Type B pancreatic cell (in vitro differentiated cells): ENCODE data around the gene OGFR. TPM values are rescaled to one million over a fixed set of nuclear protein-coding genes. Genes with fewer than 3 reads are reported as not detected.
A peak's percentile ranks its signal among the peaks of the same experiment; 100 is the strongest.

Source experiments
- DNase-seq: peaks from one replicate; pipeline ENCODE4 v3.0.0; 2021; ENCODE audit warnings: mixed read lengths; ENCODE audit not compliant: unreplicated experiment; ENCODE audit errors: extremely low spot score
- H3K27ac Mint-ChIP-seq: 2 replicates; pipeline ENCODE4 v1.8.0; 2021; ENCODE audit warnings: mild to moderate bottlenecking, mixed read lengths
- H3K27me3 Mint-ChIP-seq: 2 replicates; pipeline ENCODE4 v1.8.0; 2021; ENCODE audit warnings: mixed read lengths
- H3K36me3 Mint-ChIP-seq: 2 replicates; pipeline ENCODE4 v1.8.0; 2021; ENCODE audit warnings: mixed read lengths
- H3K4me1 Mint-ChIP-seq: one replicate; pipeline ENCODE4 v1.8.0; 2021; ENCODE audit warnings: mixed read lengths; ENCODE audit not compliant: unreplicated experiment
- H3K4me3 Mint-ChIP-seq: 2 replicates; pipeline ENCODE4 v1.8.0; 2021; ENCODE audit warnings: mild to moderate bottlenecking, mixed read lengths
- H3K9me3 Mint-ChIP-seq: 2 replicates; pipeline ENCODE4 v1.8.0; 2021; ENCODE audit warnings: mixed read lengths
- total RNA-seq: library from RNA; stranded (reverse); gene quantifications from 2 replicates; pipeline ENCODE4 v1.2.1, GENCODE V29; 2021; ENCODE audit warnings: low replicate concordance
- TF ChIP-seq, protein P1 (sequence below): fragments of 200-600 bp; sonication (generic); conservative IDR thresholded peaks from 2 replicates; pipeline ENCODE4 v1.5.0; 2021; ENCODE audit warnings: antibody characterized with exemption, mild to moderate bottlenecking

The OGFR gene
- total RNA-seq, 1 donor from 2014 or later, result 42.8 TPM

DNA sequence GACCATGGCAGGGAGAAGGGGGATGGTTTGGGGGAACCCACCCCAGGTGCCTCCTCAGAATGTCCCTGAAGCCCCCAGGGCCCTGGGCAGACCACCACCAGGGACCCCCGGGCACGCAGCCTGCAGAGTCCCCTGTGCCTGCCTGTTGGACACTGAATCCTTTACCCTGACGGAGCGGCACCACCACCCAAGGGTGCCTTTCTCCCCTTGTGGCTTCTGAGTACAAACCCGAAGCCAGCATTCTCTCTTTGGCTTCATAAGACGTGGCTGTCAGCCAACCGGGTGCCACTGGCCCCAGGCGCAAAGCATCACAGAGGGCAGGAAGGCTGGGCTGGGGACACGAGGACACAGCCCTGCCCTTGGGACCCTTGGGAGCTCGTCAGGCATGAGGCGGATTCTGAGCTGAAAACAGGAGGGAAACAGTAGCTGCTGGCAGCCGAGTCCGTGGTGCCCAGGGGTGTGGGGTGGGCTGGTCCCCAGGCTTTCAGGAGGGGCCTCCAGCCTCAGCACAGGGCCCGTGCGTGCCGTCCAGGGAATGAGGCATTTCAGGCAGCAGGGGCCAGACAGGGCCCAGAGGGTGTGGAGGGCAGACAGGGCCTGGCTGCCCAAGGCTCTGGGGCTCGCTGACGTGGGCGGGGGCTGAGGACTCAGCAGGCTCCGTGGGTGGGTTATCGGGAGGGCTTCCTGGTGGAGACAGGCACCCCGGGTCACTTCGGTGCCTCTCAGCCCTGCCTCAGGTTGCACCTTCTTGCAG, 15.8 kb downstream of the OGFR start:
- Mint-ChIP-seq H3K4me3 (no peak overlapping the region), H3K4me1 (peaks cover 11% of the 10 kb centered on the region), H3K27ac (no peak overlapping the region), H3K36me3 (no peaks in the 10 kb centered on the region), H3K27me3 (peaks cover 12% of the 10 kb centered on the region), H3K9me3 (no peaks in the 10 kb centered on the region)
- DNase-seq, result no peak
- TF ChIP-seq, protein P1, sequence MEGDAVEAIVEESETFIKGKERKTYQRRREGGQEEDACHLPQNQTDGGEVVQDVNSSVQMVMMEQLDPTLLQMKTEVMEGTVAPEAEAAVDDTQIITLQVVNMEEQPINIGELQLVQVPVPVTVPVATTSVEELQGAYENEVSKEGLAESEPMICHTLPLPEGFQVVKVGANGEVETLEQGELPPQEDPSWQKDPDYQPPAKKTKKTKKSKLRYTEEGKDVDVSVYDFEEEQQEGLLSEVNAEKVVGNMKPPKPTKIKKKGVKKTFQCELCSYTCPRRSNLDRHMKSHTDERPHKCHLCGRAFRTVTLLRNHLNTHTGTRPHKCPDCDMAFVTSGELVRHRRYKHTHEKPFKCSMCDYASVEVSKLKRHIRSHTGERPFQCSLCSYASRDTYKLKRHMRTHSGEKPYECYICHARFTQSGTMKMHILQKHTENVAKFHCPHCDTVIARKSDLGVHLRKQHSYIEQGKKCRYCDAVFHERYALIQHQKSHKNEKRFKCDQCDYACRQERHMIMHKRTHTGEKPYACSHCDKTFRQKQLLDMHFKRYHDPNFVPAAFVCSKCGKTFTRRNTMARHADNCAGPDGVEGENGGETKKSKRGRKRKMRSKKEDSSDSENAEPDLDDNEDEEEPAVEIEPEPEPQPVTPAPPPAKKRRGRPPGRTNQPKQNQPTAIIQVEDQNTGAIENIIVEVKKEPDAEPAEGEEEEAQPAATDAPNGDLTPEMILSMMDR, result no peak

DNA sequence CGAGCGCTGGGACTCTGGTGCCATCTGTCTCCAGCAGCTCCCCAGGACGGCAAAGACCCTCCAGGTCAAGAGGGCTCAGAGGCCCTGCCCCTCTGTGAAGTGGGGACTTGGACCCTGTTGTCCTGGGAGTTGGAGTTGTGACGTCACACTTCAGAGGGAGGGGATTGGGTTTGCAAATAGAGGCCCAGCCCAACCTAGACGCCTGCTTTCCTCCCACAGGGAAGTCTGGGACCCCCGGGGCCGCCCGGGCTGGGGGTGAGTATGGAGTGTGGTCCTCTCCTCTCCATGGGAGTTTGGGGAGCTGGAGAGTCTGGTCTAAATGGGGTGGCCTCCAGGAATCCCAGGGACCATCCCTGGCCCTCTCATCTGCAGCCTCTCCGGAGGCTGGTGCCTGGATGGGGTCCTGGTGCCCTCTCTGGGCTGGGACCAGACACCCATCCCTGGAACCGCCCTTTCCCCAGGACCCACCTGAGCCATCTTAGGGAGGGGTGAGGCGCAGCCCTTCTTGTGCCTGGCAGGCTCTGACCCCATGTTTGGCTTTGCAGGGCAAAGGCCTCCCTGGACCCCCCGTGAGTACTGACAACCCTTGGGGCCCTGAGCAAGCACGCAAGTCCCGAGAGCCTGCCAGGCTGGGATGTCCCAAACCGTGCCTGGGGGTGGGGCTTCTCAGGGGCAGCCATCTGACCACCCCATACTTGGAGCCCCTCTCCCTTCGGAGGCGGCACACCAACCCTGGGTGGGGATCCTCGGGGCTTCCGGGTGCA, 16.5 kb downstream of the OGFR start:
- Mint-ChIP-seq H3K9me3 (no peaks in the 10 kb centered on the region), H3K27ac (no peak overlapping the region), H3K36me3 (no peaks in the 10 kb centered on the region), H3K4me1 (peaks cover 5% of the 10 kb centered on the region), H3K4me3 (no peak overlapping the region), H3K27me3 (peaks cover 4% of the 10 kb centered on the region)
- DNase-seq, result no peak
- TF ChIP-seq, protein P1, result no peak

DNA sequence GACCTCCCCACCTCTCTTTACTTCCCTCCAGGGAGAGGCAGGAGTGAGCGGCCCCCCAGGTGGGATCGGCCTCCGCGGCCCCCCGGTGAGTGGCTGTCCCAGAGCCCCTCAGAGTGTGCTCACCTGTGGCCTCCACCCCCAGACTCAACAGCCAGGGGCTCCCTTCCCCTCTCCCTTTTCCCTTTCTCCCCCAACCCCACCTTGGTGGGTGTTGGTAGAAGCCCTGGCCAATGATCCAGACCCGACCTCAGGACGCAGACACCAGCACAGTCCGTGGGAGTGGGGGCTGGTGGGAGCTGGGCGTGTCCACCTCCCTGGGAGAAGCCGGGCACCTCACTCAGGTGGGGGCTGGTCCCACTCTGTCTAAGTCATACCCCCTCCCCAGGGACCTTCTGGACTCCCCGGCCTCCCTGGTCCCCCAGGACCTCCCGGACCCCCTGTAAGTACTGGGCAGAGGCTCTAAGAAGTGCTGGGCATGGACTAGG, 17.1 kb downstream of the OGFR start:
- no peak overlapping the region for H3K27ac Mint-ChIP-seq
- no peaks in the 10 kb centered on the region for H3K36me3 Mint-ChIP-seq
- no peak overlapping the region for H3K4me3 Mint-ChIP-seq
- H3K27me3 Mint-ChIP-seq, result peaks cover 3% of the 10 kb centered on the region
- TF ChIP-seq, protein P1, result no peak
- no peak for DNase-seq
- H3K4me1 Mint-ChIP-seq, result peaks cover 5% of the 10 kb centered on the region
- H3K9me3 Mint-ChIP-seq, result no peaks in the 10 kb centered on the region

DNA sequence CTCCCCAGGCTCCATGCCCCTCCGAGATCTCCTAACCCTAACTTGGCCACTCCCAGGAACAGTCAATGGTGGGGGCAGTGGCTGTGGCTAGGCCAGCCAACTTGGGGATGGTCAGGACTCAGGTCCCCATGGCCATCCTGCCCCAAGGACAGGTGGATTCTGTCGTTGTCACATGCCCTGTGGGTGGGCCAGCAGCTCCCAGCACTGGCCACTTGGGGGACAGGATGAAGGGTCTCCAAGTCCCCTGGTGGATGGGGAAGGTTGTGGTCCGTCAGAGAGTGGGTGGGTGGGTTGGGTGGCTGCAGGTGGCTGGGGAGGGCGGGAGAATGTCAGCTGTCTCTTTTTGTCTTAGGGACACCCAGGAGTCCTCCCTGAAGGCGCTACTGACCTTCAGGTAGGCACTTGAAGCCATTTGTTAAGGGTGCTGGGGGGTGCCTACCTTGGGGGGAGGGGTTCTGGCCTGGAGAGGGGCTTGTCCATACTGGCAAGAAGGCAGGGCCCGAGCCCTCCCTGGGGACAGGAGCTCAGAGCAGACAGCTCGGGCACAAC, 17.7 kb downstream of the OGFR start:
- no peaks in the 10 kb centered on the region for H3K36me3 Mint-ChIP-seq
- H3K9me3 Mint-ChIP-seq, result no peaks in the 10 kb centered on the region
- H3K27me3 Mint-ChIP-seq, result peaks cover 3% of the 10 kb centered on the region
- H3K4me3 Mint-ChIP-seq, result no peak overlapping the region
- peaks cover 5% of the 10 kb centered on the region for H3K4me1 Mint-ChIP-seq
- no peak overlapping the region for H3K27ac Mint-ChIP-seq
- TF ChIP-seq, protein P1, result no peak
- DNase-seq, result no peak

DNA sequence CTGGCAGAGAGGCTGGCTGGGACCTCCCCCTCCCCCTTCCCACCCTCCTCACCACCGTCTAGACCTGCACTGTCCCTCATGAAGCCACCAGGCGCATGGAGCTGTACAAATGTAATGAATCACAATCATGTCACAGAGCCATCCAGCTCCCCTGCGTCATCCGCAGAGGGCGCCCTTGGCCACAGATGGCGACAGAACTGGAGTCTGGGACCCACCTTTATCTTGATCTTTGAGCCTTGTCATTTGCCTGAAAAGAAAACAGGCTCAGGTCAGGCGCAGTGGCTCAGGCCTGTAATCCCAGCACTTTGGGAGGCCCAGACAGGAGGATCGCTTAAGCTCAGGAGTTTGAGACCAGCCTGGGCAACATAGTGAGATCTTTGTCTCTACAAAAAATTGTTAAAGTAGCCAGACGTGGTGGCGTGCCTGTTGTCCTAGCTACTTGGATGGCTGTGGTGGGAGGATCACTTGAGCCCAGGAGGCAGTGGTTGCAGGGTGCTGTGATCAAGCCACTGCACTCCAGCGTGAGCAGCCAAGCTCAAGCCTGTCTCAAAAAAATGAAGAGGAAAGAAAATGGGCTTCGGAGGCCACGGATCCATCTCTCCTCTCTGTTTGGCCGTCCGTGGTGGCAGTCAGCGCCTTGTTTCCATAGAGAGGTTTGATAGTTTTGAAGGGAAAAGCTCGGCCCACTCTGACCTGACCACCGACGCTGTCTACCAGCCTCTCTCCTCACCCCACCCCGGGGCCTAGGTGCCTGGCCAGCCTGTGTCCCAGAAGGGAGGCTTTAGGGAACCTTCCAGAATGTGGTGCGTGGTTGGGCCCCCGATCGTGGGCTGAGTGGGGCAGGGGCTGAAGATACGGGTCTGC, 18.4 kb downstream of the OGFR start:
- Mint-ChIP-seq H3K36me3 (no peaks in the 10 kb centered on the region), H3K27ac (peak overlapping the region; percentile 46), H3K27me3 (peaks cover 3% of the 10 kb centered on the region), H3K4me1 (peaks cover 5% of the 10 kb centered on the region), H3K4me3 (peak overlapping the region; percentile 45), H3K9me3 (no peaks in the 10 kb centered on the region)
- TF ChIP-seq, protein P1, result peak; percentile 42
- no peak for DNase-seq
